ENCODE data around the gene TBX18.

TBX18 gene

GRCh38 chr6:84777888-84778287 is 13.5 kb upstream of the TBX18 start:
- H3K36me3 Mint-ChIP-seq = no peaks in the 10 kb centered on the region
- H3K9me3 Mint-ChIP-seq (ENCODE audit: low read depth) = no peaks in the 10 kb centered on the region
- H3K4me3 Mint-ChIP-seq = no peak overlapping the region
- no peak overlapping the region for H3K27ac Mint-ChIP-seq
- peaks cover 42% of the 10 kb centered on the region for H3K27me3 Mint-ChIP-seq
- peaks cover 3% of the 10 kb centered on the region for H3K4me1 Mint-ChIP-seq (ENCODE audit: low read depth)

GRCh38 chr6:84776392-84776791 is 12.0 kb upstream of the TBX18 start:
- Mint-ChIP-seq H3K27me3 (peaks cover 48% of the 10 kb centered on the region), H3K9me3 (ENCODE audit: low read depth) (no peaks in the 10 kb centered on the region), H3K36me3 (peaks cover 3% of the 10 kb centered on the region), H3K4me1 (ENCODE audit: low read depth) (peaks cover 3% of the 10 kb centered on the region), H3K4me3 (no peak overlapping the region), H3K27ac (no peak overlapping the region)

- no peak overlapping the region for H3K27ac Mint-ChIP-seq
- H3K27me3 Mint-ChIP-seq = peaks cover 49% of the 10 kb centered on the region
- H3K36me3 Mint-ChIP-seq = peaks cover 3% of the 10 kb centered on the region
- H3K9me3 Mint-ChIP-seq (ENCODE audit: low read depth) = no peaks in the 10 kb centered on the region
- H3K4me1 Mint-ChIP-seq (ENCODE audit: low read depth) = peaks cover 3% of the 10 kb centered on the region
- H3K4me3 Mint-ChIP-seq = no peak overlapping the region
Observed at GRCh38 chr6:84775751-84776150, 11.4 kb upstream of the TBX18 start.

GRCh38 chr6:84774985-84775284 is 10.5 kb upstream of the TBX18 start:
- peaks cover 3% of the 10 kb centered on the region for H3K4me1 Mint-ChIP-seq (ENCODE audit: low read depth)
- H3K4me3 Mint-ChIP-seq = no peak overlapping the region
- H3K36me3 Mint-ChIP-seq = peaks cover 3% of the 10 kb centered on the region
- H3K27ac Mint-ChIP-seq = no peak overlapping the region
- H3K9me3 Mint-ChIP-seq (ENCODE audit: low read depth) = no peaks in the 10 kb centered on the region
- H3K27me3 Mint-ChIP-seq = peaks cover 45% of the 10 kb centered on the region

- H3K9me3 Mint-ChIP-seq (ENCODE audit: low read depth) = no peaks in the 10 kb centered on the region
- peaks cover 4% of the 10 kb centered on the region for H3K36me3 Mint-ChIP-seq
- no peak overlapping the region for H3K27ac Mint-ChIP-seq
- H3K27me3 Mint-ChIP-seq = peaks cover 44% of the 10 kb centered on the region
- no peak overlapping the region for H3K4me3 Mint-ChIP-seq
- peaks cover 3% of the 10 kb centered on the region for H3K4me1 Mint-ChIP-seq (ENCODE audit: low read depth)
Observed at GRCh38 chr6:84774157-84774984, 10.0 kb upstream of the TBX18 start.

GRCh38 chr6:84773431-84774156 is 9.2 kb upstream of the TBX18 start:
- Mint-ChIP-seq H3K4me3 (no peak overlapping the region), H3K36me3 (peaks cover 5% of the 10 kb centered on the region), H3K27me3 (peaks cover 48% of the 10 kb centered on the region), H3K9me3 (ENCODE audit: low read depth) (no peaks in the 10 kb centered on the region), H3K27ac (no peak overlapping the region), H3K4me1 (ENCODE audit: low read depth) (peaks cover 3% of the 10 kb centered on the region)

- Mint-ChIP-seq H3K27ac (no peak overlapping the region), H3K4me1 (ENCODE audit: low read depth) (peaks cover 5% of the 10 kb centered on the region), H3K4me3 (no peak overlapping the region), H3K36me3 (peaks cover 5% of the 10 kb centered on the region), H3K27me3 (peaks cover 49% of the 10 kb centered on the region), H3K9me3 (ENCODE audit: low read depth) (no peaks in the 10 kb centered on the region)
Observed at GRCh38 chr6:84773133-84773430, 8.7 kb upstream of the TBX18 start.

DNA sequence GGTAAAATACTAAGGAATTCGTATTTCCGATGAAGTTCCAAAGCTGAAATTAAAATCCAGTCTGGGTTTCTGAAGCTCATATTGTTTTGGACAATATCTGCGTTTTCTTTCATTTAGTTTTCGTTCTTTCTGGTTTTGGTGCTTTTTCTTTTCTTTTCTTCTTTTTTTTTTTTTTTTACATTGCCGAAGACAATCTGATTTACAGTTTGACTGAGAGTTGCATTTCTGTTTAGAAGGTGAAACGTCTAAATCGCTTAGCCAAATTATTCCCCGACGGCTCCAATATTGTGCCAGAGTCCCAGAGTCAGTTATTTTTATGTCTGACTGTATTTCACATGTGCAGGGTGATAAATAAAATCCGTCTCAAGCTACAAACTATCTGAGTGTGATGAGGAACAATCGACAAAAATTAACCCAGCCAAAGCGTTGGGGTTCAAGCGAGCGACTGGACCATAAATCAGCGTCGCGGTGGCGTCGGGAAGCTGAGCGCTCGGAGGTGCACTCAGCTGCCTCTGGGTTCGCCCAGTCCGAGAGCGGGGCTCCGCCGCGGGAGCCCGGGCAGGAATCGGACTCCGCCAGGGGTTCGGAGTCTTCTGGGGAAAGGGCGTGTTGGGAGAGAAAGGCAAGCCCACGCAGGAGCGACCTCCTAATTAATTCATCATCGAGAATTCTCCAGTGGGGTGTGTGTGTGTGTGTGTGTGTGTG is 8.2 kb upstream of the TBX18 start:
- no peaks in the 10 kb centered on the region for H3K9me3 Mint-ChIP-seq (ENCODE audit: low read depth)
- H3K4me1 Mint-ChIP-seq (ENCODE audit: low read depth) = peaks cover 5% of the 10 kb centered on the region
- H3K27me3 Mint-ChIP-seq = peaks cover 51% of the 10 kb centered on the region
- no peak overlapping the region for H3K4me3 Mint-ChIP-seq
- no peak overlapping the region for H3K27ac Mint-ChIP-seq
- peaks cover 5% of the 10 kb centered on the region for H3K36me3 Mint-ChIP-seq

GRCh38 chr6:84771756-84772356 is 7.5 kb upstream of the TBX18 start:
- H3K36me3 Mint-ChIP-seq = peaks cover 7% of the 10 kb centered on the region
- no peak overlapping the region for H3K27ac Mint-ChIP-seq
- H3K27me3 Mint-ChIP-seq = peaks cover 51% of the 10 kb centered on the region
- peaks cover 5% of the 10 kb centered on the region for H3K4me1 Mint-ChIP-seq (ENCODE audit: low read depth)
- no peak overlapping the region for H3K4me3 Mint-ChIP-seq
- H3K9me3 Mint-ChIP-seq (ENCODE audit: low read depth) = no peaks in the 10 kb centered on the region

- Mint-ChIP-seq H3K27me3 (peaks cover 46% of the 10 kb centered on the region), H3K36me3 (peaks cover 7% of the 10 kb centered on the region), H3K4me1 (ENCODE audit: low read depth) (peaks cover 5% of the 10 kb centered on the region), H3K27ac (no peak overlapping the region), H3K9me3 (ENCODE audit: low read depth) (no peaks in the 10 kb centered on the region), H3K4me3 (no peak overlapping the region)
Observed at GRCh38 chr6:84771125-84771755, 6.8 kb upstream of the TBX18 start.

DNA sequence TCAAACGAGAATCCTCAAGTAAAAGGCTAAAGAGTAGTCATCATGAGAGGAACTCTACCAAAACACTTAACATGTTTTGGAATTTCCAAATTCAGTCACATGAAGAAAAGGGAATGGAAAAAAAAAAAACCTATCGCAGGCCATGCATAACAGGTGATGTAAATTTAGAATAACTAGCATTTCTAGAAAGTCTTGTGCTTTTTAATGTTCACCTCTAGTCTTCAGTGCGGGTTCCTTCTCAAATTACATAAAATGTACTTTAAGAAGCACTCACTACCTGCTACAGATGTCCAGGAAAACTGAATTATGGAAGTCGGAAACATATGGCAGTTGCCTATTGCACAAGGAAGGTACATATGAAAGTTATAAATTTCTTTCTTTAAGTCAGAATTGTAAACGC is 6.1 kb upstream of the TBX18 start:
- no peaks in the 10 kb centered on the region for H3K9me3 Mint-ChIP-seq (ENCODE audit: low read depth)
- H3K36me3 Mint-ChIP-seq = peaks cover 7% of the 10 kb centered on the region

GRCh38 chr6:84769306-84769705 is 4.9 kb upstream of the TBX18 start:
- Mint-ChIP-seq H3K9me3 (ENCODE audit: low read depth) (no peaks in the 10 kb centered on the region), H3K36me3 (peaks cover 7% of the 10 kb centered on the region), H3K27ac (no peak overlapping the region), H3K27me3 (peaks cover 41% of the 10 kb centered on the region), H3K4me1 (ENCODE audit: low read depth) (peaks cover 4% of the 10 kb centered on the region), H3K4me3 (no peak overlapping the region)

More for the DNA sequence above, 6.1 kb upstream of the TBX18 start:
- H3K27me3 Mint-ChIP-seq = peaks cover 43% of the 10 kb centered on the region
- H3K4me3 Mint-ChIP-seq = no peak overlapping the region
- peaks cover 5% of the 10 kb centered on the region for H3K4me1 Mint-ChIP-seq (ENCODE audit: low read depth)
- H3K27ac Mint-ChIP-seq = no peak overlapping the region

- no peak overlapping the region for H3K27ac Mint-ChIP-seq
- peaks cover 42% of the 10 kb centered on the region for H3K27me3 Mint-ChIP-seq
- H3K9me3 Mint-ChIP-seq (ENCODE audit: low read depth) = no peaks in the 10 kb centered on the region
- H3K4me1 Mint-ChIP-seq (ENCODE audit: low read depth) = peaks cover 6% of the 10 kb centered on the region
- H3K36me3 Mint-ChIP-seq = peaks cover 7% of the 10 kb centered on the region
- no peak overlapping the region for H3K4me3 Mint-ChIP-seq
Observed at GRCh38 chr6:84768442-84769174, 4.2 kb upstream of the TBX18 start.

GRCh38 chr6:84767526-84768201 is 3.3 kb upstream of the TBX18 start:
- no peak overlapping the region for H3K27ac Mint-ChIP-seq
- no peak overlapping the region for H3K4me3 Mint-ChIP-seq

More at GRCh38 chr6:84767526-84768201, 3.3 kb upstream of the TBX18 start:
- peaks cover 7% of the 10 kb centered on the region for H3K36me3 Mint-ChIP-seq
- peaks cover 42% of the 10 kb centered on the region for H3K27me3 Mint-ChIP-seq
- H3K9me3 Mint-ChIP-seq (ENCODE audit: low read depth) = no peaks in the 10 kb centered on the region
- H3K4me1 Mint-ChIP-seq (ENCODE audit: low read depth) = peaks cover 7% of the 10 kb centered on the region

Measured in activated naive CD8-positive, alpha-beta T cell (primary cell).